GM12872 (cell line): Measurements from ENCODE around the gene LEMD2.

Source experiments
- CTCF ChIP-seq: IDR thresholded peaks from 3 replicates; pipeline ENCODE4 v1.5.1; 2011; ENCODE audit warnings: low read depth, mild to moderate bottlenecking, low read length, moderate library complexity; ENCODE audit not compliant: insufficient read depth

The LEMD2 gene

DNA sequence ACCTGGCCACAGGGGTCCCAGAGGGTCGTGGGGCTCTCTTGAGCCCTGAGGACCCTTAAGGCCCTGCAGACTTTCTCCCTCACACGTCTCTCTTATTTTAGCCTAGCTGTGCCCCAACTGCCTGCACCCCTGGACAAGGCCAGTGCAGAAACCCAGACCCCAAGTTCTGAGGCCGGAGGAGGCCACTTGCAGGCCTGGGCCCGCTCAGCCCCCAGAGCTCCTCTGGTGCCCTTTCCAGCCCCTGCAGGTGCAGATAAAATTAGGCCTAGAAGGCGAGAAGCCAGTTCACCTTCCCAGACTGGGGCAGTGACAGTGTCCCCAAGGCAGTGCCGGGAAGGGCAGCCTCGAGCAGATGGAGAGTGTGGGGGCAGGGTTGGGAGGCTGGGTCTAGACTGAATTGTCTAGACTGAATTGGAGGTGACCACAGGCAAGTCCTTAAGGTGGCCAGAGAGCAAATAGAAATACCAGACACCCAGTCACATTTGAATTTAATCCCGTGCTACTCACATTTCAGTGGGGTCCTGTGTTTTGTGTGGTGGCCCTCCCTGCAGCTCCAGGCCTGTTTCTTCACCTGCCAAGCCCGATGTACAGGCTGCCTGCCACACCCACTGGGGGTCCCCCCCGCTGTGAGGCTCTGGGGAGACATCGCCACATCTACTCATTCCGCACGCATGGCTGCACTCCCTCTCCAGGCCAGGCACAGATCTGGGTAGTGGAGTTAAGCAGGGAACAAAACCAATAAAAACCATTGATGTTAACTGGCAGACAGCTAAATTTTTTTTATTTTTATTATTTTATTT, 33.7 kb downstream of the LEMD2 start:
- TF ChIP-seq CTCF, result no peak

DNA sequence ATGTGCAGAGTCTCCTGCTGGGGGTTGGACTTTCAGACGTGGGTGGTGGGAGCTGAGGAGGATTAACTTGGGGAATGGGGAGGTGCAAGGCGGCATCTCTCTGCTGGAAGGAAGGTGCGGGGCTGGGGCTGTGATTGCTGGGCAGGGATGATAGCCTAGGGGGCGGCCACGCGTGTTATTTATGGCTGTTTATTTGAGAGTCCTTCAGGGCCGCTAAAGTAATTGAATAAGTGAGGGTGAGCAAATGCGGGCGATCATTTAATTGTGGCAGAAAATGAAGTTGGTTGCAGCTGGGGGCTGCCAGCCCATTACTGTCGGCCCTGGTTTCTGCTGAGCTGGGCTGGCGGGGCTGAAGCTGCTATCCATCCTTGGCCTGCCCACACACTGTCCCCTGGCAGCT, 34.7 kb downstream of the LEMD2 start:
- TF ChIP-seq CTCF, result no peak

GRCh38 chr6:33752646-33753015, 36.3 kb downstream of the LEMD2 start:
- TF ChIP-seq CTCF, result no peak

DNA sequence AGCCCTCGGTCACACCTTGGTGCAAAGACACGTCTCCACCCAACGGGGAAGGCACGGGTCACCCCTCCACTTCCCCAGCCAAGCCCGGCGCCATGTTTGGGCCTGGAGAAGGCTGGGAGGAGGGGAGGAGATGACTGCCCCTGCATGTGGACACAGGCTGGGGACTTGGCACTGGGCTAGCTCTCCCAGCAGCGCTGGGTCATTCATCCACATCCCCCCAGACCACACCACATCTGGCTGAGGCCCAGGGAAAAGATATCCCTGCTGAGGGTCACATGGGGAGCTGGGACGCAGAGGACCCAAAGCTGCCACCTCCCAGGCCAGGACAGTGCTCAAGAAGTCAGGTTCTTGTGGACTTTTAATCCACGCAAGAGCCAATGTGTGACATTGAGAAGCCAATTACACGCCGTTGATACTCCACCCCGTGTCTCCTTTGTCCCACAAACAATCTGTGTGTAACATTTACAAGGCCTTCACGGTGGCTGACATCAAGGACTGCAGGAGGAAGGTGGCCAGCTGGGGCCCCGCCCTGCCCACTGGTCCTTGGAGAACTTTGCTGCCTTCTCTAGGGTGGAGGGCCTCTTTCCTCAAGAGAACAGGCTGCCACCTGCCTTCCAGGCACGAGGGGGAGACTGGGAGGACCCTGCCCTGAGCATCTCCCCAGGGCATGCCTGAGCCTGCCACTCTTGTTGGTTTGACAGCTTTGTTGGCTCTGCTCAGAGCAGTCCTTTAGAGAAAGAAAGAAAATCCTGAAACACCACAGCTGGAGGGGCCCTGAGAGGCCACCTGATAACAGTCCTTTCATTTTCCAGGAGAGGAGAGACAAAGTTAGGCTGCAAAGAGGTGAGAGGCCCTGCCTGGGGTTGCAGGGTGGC, 36.9 kb downstream of the LEMD2 start:
- TF ChIP-seq CTCF, result no peak

GRCh38 chr6:33750244-33750991, 38.5 kb downstream of the LEMD2 start:
- TF ChIP-seq CTCF, result no peak

GRCh38 chr6:33749401-33749800, 39.5 kb downstream of the LEMD2 start:
- no peak for TF ChIP-seq CTCF

GRCh38 chr6:33748841-33749240, 40.1 kb downstream of the LEMD2 start:
- no peak for TF ChIP-seq CTCF
